Gastrocnemius medialis (tissue), 4 donors: ENCODE measurements around the gene EHD4.

ENCODE experiments used
- CTCF ChIP-seq, 5 experiments: fragments of 450-650 bp in 3 of 5; fragments of 200-600 bp in 2 of 5; sonication (generic) in 2 of 5; IDR thresholded peaks in 4 of 5; conservative IDR thresholded peaks in 1 of 5; 1 replicate in 4 of 5; 2 replicates in 1 of 5; pipeline ENCODE4 v1.5.1; 2016 to 2019; ENCODE audit warnings: antibody characterized with exemption in 5 of 5, mild to moderate bottlenecking in 3 of 5, moderate library complexity in 3 of 5
- POLR2A ChIP-seq, 2 donors: fragments of 450-650 bp; IDR thresholded peaks; one replicate each; pipeline ENCODE4 v1.6.1; 2017; ENCODE audit warnings: antibody characterized with exemption in 2 of 2, mild to moderate bottlenecking in 2 of 2, moderate library complexity in 2 of 2

- TF ChIP-seq CTCF (IDR thresholded peaks at IDR 0.05 in 4 of 5, conservative IDR thresholded peaks at IDR 0.05 in 1 of 5) (no peak), POLR2A (IDR thresholded peaks at IDR 0.05) (no peak)
Observed at GRCh38 chr15:41897363-41897799, 75.0 kb downstream of the EHD4 start.
